ENCODE results near the gene NRM. TPM values are rescaled to one million over a fixed set of nuclear protein-coding genes. Genes with fewer than 3 reads are reported as not detected.
"Not testable (repeated sequence)": the region's sequence is repeated elsewhere in the genome, so short reads cannot be mapped to it uniquely, and the experiment has no call there.

NRM gene
- total RNA-seq, 2 donors from 2014 or later: 2.6 to 5.2 TPM

GRCh38 chr6:30725713-30726505 is 35.1 kb upstream of the NRM start:
- TF ChIP-seq POLR2A (IDR thresholded peaks at IDR 0.05) (no peak), CTCF (IDR thresholded peaks at IDR 0.05) (no peak)
- intact Hi-C loops (cut with DNase I): loop anchor here (5.0 kb wide), 1 partner anchor 44 kb away; no protein-coding TSS in a partner anchor
- ATAC-seq: no peak
- Histone ChIP-seq H3K36me3 (replicated peaks in 1 of 2; ENCODE audit: insufficient read depth in 1 of 2, low read depth in 2 of 2) (peaks cover 9 to 33% of the 10 kb centered on the region in 2 donors), H3K27me3 (no peaks in the 10 kb centered on the region), H3K4me1 (peaks cover 42% of the 10 kb centered on the region), H3K27ac (no peak overlapping the region), H3K9me3 (no peaks in the 10 kb centered on the region), H3K4me3 (no peak overlapping the region)
- DNase-seq: no peak
- 44 to 70% methylated on average over 2 to 3 of the region's 3 CpGs for WGBS, 2 donors

GRCh38 chr6:30724906-30725667 is 34.3 kb upstream of the NRM start:
- peak in 1 of 3 donors; percentile 8 for TF ChIP-seq POLR2A (IDR thresholded peaks at IDR 0.05)
- no peak for TF ChIP-seq CTCF (IDR thresholded peaks at IDR 0.05)
- no peak for ATAC-seq
- intact Hi-C loops (cut with DNase I): loop anchor here (5.0 kb wide), 1 partner anchor 43 kb away; no protein-coding TSS in a partner anchor
- Histone ChIP-seq H3K4me3 (no peak overlapping the region), H3K27me3 (no peaks in the 10 kb centered on the region), H3K36me3 (replicated peaks in 1 of 2; ENCODE audit: insufficient read depth in 1 of 2, low read depth in 2 of 2) (peaks cover 9 to 33% of the 10 kb centered on the region in 2 donors), H3K4me1 (peaks cover 34% of the 10 kb centered on the region), H3K27ac (peak overlapping the region in 1 of 4 donors; percentile 20), H3K9me3 (no peaks in the 10 kb centered on the region)
- no peak for DNase-seq
- 46 to 48% methylated on average over 6 of the region's 6 CpGs for WGBS, 2 donors

GRCh38 chr6:30723843-30724741 is 33.3 kb upstream of the NRM start:
- TF ChIP-seq CTCF (IDR thresholded peaks at IDR 0.05): peak in 1 of 7 experiments; percentile 6
- Histone ChIP-seq H3K4me1 (peaks cover 42% of the 10 kb centered on the region), H3K27ac (peak overlapping the region in 1 of 4 donors; percentile 38), H3K36me3 (replicated peaks in 1 of 2; ENCODE audit: insufficient read depth in 1 of 2, low read depth in 2 of 2) (peaks cover 9 to 29% of the 10 kb centered on the region in 2 donors)
- intact Hi-C loops (cut with DNase I); DNase-seq; ATAC-seq; H3K27me3 ChIP-seq; H3K4me3 ChIP-seq; H3K9me3 ChIP-seq: not testable (repeated sequence)
- WGBS, 2 donors: 60 to 68% methylated on average over 29 of the region's 29 CpGs

- Histone ChIP-seq H3K27ac (peak overlapping the region in 1 of 4 donors; percentile 97), H3K36me3 (replicated peaks in 1 of 2; ENCODE audit: insufficient read depth in 1 of 2, low read depth in 2 of 2) (peaks cover 9 to 29% of the 10 kb centered on the region in 2 donors), H3K4me1 (peaks cover 46% of the 10 kb centered on the region)
- H3K27me3 ChIP-seq; intact Hi-C loops (cut with DNase I); DNase-seq; ATAC-seq; H3K4me3 ChIP-seq; H3K9me3 ChIP-seq: not testable (repeated sequence)
- WGBS, 2 donors: 61 to 62% methylated on average over 16 of the region's 16 CpGs
Observed at GRCh38 chr6:30723159-30723842, 32.5 kb upstream of the NRM start.

Data from body of pancreas (tissue), 4 donors.